Spleen (tissue), 7 donors: ENCODE measurements around the gene MYBPC1.

Source experiments
- POLR2A ChIP-seq, 3 donors: fragments of 450-650 bp; IDR thresholded peaks; one replicate each; pipeline ENCODE4 v1.5.1; 2017; ENCODE audit warnings: antibody characterized with exemption in 3 of 3, mild to moderate bottlenecking in 1 of 3
- POLR2AphosphoS5 ChIP-seq, 3 donors: sonication (generic); formaldehyde crosslinking; IDR thresholded peaks; one replicate each; pipeline ENCODE4 v1.5.1; 2017; ENCODE audit warnings: antibody characterized with exemption in 3 of 3
- TF ChIP-seq, protein P1 (sequence below), 11 experiments: fragments of 200-600 bp in 7 of 11; fragments of 450-650 bp in 4 of 11; sonication (generic) in 4 of 11; IDR thresholded peaks in 8 of 11; conservative IDR thresholded peaks in 3 of 11; 1 replicate in 7 of 11; 2 replicates in 4 of 11; pipeline versions ENCODE4 v1.4.0 to v1.8.0; 2016 to 2021; ENCODE audit warnings: antibody characterized with exemption in 11 of 11, inconsistent platforms in 4 of 11, mild to moderate bottlenecking in 1 of 11
- donor health status: DM: no; HTN: no; CAD: no; lungs with moderate emphysema.
- donor health status: DM: no; HTN: no; CAD: no.
- donor health status: DM: no; HTN: no; CAD: no.

DNA sequence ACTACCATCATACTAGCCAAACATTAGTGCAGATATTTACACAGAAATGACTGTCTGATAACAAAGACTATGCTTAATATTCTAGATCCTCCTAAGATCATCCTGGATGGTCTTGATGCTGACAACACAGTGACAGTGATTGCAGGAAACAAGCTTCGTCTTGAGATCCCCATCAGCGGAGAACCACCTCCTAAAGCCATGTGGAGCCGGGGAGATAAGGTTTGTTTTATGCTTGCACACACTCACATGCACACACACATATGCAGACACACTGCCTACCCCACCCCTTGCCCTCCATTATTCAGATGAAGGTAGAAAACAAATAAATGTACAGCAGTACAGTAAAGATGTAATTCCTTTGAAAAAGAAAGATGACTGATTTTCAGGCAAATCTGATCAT lies 58.3 kb downstream of the MYBPC1 start:
- TF ChIP-seq, protein P1, sequence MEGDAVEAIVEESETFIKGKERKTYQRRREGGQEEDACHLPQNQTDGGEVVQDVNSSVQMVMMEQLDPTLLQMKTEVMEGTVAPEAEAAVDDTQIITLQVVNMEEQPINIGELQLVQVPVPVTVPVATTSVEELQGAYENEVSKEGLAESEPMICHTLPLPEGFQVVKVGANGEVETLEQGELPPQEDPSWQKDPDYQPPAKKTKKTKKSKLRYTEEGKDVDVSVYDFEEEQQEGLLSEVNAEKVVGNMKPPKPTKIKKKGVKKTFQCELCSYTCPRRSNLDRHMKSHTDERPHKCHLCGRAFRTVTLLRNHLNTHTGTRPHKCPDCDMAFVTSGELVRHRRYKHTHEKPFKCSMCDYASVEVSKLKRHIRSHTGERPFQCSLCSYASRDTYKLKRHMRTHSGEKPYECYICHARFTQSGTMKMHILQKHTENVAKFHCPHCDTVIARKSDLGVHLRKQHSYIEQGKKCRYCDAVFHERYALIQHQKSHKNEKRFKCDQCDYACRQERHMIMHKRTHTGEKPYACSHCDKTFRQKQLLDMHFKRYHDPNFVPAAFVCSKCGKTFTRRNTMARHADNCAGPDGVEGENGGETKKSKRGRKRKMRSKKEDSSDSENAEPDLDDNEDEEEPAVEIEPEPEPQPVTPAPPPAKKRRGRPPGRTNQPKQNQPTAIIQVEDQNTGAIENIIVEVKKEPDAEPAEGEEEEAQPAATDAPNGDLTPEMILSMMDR (IDR thresholded peaks at IDR 0.05 in 8 of 11, conservative IDR thresholded peaks at IDR 0.05 in 3 of 11) = no peak
- TF ChIP-seq POLR2AphosphoS5 (IDR thresholded peaks at IDR 0.05) = no peak
- TF ChIP-seq POLR2A (IDR thresholded peaks at IDR 0.05) = no peak
